ENCODE data around the gene MAPKAPK5.

Gene MAPKAPK5, protein sequence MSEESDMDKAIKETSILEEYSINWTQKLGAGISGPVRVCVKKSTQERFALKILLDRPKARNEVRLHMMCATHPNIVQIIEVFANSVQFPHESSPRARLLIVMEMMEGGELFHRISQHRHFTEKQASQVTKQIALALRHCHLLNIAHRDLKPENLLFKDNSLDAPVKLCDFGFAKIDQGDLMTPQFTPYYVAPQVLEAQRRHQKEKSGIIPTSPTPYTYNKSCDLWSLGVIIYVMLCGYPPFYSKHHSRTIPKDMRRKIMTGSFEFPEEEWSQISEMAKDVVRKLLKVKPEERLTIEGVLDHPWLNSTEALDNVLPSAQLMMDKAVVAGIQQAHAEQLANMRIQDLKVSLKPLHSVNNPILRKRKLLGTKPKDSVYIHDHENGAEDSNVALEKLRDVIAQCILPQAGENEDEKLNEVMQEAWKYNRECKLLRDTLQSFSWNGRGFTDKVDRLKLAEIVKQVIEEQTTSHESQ

DNA sequence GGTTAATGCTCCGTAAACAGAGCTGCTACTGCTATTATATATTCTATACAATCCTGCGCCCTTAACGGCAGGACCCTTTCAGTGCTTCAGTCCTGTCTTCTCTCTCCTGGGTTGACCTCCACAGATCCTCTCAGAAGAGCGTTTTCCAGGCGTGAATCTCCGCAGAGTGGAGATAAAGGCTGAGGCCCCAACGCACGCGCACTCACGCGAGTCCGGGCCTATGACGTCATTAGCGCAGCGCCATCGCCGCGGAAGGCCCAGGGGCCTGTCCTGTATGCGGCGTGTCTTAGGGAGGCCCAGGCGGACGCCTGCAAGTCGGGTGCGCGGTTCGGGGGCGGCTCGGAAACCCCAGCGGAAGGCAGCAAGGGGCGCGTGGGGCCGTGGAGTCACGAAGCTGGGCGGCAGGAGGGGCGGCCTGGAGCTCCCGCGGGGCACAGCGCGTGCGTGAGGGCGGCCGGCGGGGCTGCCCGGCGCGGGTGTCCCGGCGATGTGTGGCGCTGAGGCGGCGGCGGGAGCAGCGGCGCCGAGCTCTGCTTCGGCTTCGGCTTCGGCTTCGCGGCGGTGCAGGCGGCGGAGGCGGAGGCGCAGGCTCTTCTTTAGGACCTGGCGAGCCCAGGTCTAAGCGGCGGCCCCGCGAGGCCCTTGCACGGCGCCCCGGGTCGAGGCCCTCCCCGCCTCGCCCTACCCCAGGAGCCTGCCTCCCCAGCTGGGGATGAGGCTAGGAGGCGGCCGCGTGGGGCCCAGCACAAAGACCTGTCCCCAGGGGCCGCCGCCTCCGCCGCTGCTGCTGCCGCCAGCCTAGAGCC lies at the start of gene MAPKAPK5:
Gene MAPKAPK5 (plus strand): TSS at position 479 of the 806 bp plus-strand sequence. CDS start 506 bp downstream, outside the sequence.
- peak within 1 kb of the TSS; percentile 91 for H3K4me3 ChIP-seq (ENCODE audit: low read depth, low read length)
- TF ChIP-seq, protein P1, sequence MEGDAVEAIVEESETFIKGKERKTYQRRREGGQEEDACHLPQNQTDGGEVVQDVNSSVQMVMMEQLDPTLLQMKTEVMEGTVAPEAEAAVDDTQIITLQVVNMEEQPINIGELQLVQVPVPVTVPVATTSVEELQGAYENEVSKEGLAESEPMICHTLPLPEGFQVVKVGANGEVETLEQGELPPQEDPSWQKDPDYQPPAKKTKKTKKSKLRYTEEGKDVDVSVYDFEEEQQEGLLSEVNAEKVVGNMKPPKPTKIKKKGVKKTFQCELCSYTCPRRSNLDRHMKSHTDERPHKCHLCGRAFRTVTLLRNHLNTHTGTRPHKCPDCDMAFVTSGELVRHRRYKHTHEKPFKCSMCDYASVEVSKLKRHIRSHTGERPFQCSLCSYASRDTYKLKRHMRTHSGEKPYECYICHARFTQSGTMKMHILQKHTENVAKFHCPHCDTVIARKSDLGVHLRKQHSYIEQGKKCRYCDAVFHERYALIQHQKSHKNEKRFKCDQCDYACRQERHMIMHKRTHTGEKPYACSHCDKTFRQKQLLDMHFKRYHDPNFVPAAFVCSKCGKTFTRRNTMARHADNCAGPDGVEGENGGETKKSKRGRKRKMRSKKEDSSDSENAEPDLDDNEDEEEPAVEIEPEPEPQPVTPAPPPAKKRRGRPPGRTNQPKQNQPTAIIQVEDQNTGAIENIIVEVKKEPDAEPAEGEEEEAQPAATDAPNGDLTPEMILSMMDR (IDR thresholded peaks at IDR 0.05; ENCODE audit: low read depth, low read length), result no peak

DNA sequence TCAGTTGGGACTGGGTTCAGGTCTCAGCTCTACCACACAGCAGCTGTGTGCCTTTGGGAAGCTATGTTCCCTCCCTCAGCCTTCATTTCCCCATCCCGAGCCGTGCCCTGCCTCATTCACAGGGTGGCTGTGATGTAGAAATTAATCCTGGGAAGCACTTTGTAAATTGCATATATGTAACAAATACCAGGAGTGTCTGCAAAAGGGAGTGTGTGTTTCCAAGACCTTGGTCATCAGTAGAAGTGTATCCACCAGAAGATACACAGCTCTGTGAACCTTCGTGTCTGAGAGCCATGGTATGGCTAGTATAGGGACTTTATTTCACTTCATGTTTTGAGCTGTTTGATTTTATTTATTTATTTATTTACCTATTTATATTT lies 49.2 kb upstream of the MAPKAPK5 start:
- no peak overlapping the region for H3K4me3 ChIP-seq (ENCODE audit: low read depth, low read length)
- TF ChIP-seq, protein P1 (IDR thresholded peaks at IDR 0.05; ENCODE audit: low read depth, low read length), result no peak

DNA sequence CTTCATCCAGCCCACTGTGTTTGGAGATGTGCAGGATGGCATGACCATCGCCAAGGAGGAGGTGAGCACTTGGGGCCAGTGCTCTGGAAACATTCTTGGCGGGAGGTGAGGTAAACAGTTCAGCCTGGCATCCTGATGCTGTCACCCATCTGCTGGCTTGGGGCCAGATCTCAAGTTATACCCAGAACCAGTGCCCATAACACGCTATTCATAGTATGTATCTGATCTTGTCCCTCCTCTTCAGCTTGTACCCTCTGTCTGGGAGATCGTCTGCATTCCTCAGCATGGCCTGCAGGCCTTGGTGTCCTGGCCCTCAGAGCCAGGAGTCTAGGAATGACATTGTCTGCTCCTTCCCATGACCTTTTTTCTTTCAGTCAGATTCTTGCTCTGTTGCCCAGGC lies 43.8 kb upstream of the MAPKAPK5 start:
- TF ChIP-seq, protein P1 (IDR thresholded peaks at IDR 0.05; ENCODE audit: low read depth, low read length), result no peak
- H3K4me3 ChIP-seq (ENCODE audit: low read depth, low read length), result no peak overlapping the region

DNA sequence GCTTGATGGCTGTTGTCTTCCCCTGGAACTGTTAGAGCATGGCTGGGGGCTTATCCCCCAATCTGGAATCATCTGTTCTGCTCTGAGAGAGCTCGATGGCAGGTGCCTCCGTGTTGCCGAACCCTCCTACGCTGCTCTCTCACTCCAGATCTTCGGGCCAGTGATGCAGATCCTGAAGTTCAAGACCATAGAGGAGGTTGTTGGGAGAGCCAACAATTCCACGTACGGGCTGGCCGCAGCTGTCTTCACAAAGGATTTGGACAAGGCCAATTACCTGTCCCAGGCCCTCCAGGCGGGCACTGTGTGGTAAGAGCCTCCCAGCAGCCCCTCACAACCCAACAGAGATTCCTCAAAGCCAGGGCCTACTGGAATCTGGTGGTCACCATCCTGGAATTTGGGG lies 42.3 kb upstream of the MAPKAPK5 start:
- TF ChIP-seq, protein P1 (IDR thresholded peaks at IDR 0.05; ENCODE audit: low read depth, low read length), result no peak

DNA sequence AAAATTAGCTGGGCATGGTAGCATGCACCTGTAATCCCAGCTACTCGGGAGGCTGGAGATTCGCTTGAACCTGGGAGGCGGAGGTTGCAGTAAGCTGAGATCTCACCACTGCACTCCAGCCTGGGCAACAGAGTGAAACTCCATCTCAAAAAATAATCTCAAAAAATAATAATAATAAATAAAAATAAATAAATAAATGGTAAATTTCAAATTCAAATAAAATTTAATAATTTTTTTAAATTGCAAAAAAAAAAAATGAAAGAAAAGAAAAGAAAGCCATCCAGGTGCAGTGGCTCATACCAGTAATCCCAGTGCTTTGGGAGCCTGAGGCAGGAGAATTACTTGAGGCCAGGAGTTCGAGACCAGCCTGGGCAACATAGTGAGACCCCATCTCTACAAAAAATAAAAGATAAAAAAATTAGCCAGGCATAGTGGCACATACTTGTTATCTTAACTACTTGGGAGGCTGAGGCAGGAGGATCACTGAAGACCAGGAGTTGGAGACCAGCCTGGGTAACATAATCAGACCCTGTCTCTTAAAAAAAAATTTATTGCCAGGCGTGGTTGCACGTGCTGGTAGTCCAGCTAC lies 38.9 kb upstream of the MAPKAPK5 start:
- no peak overlapping the region for H3K4me3 ChIP-seq (ENCODE audit: low read depth, low read length)
- TF ChIP-seq, protein P1 (IDR thresholded peaks at IDR 0.05; ENCODE audit: low read depth, low read length), result no peak

More for the DNA sequence above, 42.3 kb upstream of the MAPKAPK5 start:
- H3K4me3 ChIP-seq (ENCODE audit: low read depth, low read length), result no peak overlapping the region

DNA sequence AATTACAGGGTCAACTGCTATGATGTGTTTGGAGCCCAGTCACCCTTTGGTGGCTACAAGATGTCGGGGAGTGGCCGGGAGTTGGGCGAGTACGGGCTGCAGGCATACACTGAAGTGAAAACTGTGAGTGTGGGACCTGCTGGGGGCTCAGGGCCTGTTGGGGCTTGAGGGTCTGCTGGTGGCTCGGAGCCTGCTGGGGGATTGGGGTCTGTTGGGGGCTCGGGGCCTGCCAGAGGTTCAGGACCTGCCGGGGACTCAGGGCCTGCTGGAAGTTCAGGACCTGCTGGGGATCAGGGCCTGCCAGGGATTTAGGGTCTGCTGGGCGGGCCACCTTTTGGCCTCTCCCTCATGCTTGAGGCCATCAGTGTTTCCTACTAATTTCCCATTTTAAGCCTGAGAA lies 38.2 kb upstream of the MAPKAPK5 start:
- no peak overlapping the region for H3K4me3 ChIP-seq (ENCODE audit: low read depth, low read length)
- TF ChIP-seq, protein P1 (IDR thresholded peaks at IDR 0.05; ENCODE audit: low read depth, low read length), result no peak

Measured in WI38 (cell line).